Embryonic facial prominence (tissue), 1 donor: ENCODE results near the gene CNIH2.
"Not testable (repeated sequence)": the region's sequence is repeated elsewhere in the genome, so short reads cannot be mapped to it uniquely, and the experiment has no call there.

ENCODE experiments used
- DNase-seq: peaks from one replicate; pipeline ENCODE4 v3.0.0-alpha.2; 2016; ENCODE audit errors: extremely low spot score

The CNIH2 gene

DNA sequence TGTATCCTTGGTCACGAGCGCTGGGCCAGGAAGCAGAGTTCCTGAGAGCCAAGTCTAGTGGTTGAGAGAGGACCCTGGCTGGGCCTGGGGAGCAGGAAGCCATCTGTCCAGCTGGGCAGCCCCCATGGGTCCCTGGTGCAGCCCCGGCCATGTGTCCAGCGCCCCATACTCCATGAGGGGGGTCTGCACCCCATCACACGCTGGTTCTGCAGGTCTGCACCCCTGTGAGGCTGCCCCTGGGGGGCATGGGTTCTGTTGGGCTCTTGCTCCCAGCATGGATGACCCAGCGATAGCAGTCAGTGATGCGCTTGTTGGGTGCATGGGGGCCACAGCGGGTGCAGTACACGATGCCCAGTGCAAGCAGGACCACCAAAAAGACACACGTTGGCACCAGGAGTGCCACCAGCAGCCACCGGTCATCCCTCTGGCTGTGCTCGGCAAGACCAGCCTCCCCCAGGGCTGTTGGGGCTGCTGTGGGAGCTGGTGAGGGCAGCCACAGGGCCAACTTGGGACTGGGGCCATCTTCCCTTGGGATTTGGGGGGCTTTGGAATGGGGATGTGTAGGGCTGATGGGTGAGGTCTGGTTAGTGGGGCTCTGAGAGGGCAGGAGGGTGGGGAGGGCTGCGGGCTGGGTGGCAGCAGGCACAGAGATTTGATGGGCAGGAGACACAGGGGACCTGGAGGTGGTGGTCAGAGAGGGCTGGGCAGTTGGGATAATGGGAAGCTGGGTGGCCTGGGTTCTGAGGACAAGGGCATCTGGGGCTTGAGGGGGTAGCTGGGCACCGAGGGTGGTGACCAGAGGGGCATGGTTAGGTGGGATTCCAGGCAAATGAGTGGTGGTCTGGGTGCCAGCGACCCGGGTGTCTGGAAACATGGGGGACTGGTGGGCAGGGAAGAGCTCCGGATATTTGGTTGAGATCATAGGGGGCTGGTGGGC is 36.9 kb downstream of the CNIH2 start:
- no peak for DNase-seq

DNA sequence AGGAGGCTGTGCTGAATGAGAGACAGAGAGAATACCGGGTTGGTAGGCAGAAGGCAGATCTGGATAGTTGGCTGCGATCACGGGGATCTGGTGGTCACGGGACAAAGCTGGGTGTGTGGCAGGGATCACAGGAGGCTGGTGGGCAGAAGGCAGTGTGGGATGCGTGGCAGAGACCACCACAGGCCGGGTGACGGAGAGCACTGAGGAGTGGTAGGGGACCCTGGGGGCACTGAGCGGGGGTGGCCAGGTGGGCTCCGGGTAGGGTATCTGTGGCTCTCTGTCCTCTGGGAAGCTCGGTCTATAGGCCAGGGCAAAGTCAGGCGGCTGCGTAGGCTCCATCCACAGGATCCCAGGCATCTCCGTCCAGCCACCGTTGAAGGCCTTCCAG is 37.5 kb downstream of the CNIH2 start:
- no peak for DNase-seq

DNA sequence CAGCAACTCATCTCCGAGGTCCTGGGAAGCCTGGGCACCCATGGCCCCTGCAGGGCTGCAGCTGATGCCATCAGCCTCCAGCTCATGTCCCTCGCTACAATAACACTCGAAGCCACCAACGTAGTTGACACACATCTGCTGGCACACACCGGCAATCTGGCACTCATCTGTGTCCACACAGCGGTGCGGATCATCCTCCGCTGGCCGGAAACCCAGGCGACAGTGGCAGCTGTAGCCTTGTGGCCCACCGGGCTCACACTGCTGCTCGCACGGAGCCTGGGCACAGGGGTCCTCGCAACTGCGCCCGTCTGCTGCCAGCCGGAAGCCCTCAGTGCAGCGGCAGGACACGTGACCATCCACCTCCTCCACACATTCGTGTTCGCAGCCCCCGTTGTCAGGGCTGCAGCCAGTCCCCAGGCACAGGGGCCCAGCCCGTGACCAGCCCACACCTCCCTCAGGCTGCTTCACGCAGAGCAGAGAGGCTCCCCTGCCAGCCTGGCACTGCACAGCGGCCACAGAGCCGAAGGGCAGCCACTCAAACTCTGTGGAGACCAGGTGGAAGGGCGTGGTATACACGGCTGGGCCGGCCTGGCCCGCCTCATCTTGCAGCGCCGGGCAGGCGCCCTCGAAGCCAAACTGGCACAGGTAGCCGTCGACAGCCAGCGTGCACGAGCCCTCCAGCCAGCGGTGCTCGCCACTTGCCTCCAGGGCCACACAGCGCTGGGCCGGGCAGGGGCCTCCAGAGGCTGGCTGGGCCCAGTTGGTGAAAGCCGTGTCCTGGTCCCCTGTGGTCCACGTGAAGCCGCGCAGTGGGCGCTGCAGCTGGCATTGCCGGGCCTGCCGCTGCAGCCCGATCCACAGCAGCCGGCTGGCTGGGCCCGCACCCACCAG is 38.2 kb downstream of the CNIH2 start:
- no peak for DNase-seq

DNA sequence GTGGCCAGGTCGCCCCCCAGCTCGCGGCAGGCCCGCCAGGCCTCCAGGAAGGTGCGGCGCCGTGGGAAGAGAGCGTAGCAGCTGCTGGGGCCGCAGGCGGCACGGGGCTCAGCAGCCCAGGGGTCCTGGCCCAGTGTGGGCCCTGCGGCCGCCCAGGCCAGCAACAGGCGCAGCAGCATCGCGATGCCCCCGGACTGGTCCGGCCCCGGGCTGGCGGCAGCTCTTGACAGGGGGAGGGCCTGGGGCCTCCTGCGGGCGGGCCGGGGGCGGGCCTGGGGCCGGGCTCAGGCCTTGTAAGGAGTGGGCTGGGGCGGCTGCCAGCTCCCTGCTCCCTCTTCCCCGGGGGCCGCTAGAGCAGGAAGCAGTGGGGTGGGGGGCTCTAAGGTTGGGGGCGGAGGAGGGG is 38.9 kb downstream of the CNIH2 start, which contains the start of gene CD248:
Gene CD248, minus strand, starts transcription at position 196 of the 403 bp plus-strand sequence. Its CDS starts 17 bp downstream, at position 179.
- DNase-seq, result no peak

DNA sequence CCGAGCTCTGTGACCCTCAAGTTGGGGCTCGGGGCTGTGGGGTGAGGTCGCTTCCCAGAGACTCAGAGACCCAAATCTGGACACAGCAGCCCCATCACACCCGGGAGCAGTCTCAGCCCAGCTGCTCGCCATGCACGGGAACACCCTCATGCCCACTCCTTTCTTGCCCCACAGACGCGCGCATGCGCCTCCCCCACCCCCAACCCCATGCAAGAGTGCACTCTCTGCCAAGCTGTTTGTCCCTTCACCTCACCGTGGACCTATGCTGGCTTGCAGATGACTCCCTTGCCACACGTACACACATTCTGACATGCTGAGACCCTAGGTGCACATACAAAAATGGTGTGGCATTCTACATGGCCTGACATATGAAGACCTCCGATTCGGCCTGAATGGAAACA is 39.3 kb downstream of the CNIH2 start:
- DNase-seq, result no peak

DNA sequence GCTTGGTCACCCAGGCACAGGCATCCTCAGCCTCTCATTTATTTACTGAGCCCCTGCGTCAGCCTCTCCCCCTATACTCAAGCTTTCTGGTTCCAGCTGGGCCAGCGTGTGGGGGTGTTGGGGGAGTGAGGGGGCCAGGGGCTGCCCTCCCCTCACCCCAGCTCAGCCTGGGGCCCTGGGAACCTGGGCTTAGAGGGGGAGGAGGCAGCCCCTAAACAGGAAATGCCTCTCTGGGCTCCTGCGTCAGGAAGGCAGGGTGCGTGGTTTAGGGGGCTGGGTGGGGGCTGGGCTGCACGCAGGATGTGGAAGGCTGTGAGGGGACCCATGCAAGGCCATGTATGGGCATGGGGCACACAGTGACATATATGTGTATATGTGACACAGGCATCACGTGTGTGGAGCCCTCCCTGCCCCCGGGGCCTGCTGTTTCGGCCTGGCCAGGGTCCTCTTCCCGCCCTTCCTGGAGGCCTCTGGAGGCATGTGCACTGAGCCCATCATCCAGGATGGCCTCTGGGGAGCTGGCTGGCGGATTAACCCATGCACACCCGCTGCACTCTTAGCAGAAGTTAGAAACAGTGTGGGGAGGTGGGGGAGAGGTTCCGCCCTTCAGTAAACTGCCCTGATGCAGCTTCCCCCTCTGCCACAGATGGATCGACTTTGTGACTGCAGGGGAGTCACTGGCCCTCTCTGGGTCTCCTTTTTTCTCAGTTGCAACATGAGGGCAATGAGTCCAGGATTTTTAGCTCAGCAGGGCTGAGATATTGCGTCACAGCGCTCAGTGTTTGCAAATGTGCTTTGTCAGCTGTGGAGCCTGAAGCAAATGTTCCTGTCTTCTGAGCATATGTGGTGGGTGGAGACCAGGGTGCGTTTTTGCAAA is 40.0 kb downstream of the CNIH2 start:
- peak; percentile 38 for DNase-seq

DNA sequence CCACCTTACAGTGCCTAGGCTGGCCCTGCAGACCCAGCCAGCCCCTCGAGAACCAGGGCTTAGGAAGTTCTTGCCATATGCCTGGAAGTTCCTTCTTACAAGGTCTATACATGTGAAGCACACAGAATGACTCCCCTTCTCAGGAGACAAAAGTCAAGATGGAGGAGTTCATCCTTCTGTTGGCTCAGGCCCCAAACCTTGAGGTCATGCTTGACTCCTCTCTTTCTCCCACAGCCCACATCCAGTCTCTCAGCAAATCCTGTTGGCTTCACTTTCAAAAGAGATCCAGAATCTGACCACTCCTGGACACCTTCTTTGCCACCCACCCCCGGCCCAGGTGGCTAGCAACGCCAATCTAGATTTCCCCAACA is 40.6 kb downstream of the CNIH2 start:
- no peak for DNase-seq

DNA sequence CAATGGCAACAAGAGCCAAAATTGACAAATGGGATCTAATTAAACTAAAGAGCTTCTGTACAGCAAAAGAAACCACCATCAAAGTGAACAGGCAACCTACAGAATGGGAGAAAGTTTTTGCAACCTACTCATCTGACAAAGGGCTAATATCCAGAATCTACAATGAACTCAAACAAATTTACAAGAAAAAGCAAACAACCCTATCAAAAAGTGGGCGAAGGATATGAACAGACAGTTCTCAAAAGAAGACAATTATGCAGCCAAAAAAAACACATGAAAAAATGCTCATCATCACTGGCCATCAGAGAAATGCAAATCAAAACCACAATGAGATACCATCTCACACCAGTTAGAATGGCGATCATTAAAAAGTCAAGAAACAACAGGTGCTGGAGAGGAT is 42.3 kb downstream of the CNIH2 start:
- DNase-seq, result not testable (repeated sequence)

DNA sequence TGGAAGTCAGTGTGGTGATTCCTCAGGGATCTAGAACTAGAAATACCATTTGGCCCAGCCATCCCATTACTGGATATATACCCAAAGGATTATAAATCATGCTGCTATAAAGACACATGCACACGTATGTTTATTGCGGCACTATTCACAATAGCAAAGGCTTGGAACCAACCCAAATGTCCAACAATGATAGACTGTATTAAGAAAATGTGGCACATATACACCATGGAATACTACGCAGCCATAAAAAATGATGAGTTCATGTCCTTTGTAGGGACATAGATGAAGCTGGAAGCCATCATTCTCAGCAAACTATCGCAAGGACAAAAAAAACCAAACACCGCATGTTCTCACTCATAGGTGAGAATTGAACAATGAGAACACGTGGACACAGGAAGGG is 42.8 kb downstream of the CNIH2 start:
- DNase-seq, result not testable (repeated sequence)

DNA sequence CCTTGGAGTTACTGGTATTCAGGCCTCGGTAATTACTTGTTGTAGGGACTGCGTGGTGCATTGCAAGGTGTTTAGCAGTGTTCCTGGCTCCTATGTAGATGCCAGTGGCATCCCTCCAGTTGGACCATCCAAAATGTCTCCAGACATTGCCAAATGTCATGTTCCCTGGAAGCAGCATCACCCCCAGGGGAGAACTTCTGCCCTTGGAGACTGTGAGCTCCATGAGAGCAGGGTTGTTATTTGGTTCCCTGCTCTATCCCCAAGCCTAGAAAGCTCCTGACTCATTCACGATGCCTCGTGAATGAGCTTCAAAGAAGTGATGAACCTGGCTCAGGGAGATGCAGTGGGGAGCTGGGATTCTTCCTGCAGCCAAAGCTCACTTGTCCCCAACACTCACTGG is 43.6 kb downstream of the CNIH2 start:
- no peak for DNase-seq

DNA sequence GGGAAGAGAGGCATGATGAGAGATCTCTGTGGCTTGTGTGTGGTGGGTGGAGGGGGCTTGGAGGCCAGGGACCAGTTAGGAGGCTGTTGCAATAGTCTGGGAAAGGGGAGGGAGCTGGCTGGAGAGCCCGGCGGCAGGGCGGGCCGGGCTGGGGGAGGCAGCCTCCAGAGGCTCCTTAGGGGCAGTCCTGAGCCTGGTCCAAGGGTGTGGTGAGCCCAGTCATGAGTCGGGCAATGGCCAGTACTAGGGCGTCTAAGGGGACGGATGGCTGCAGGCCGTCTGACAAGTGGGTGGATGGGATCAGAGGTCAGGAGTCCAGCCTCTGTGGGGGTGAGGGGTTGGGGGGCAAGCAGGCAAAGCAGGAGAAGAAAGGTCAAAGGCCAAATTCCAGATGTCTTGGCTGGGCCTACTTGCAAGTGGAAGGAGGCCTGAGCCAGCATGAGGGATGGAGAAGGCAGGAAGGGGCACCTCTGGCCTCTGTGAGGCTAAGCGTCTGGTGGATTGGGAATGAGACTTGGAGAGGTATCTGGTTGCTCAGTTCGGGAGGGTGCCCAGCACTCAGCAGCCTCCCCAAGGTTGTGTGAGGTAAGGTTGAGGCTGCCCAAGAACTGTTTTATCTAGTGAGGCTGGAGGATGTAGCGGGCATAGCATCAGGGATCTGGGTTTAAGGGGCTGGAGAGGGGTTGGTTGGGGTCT is 44.9 kb downstream of the CNIH2 start:
- DNase-seq, result no peak

DNA sequence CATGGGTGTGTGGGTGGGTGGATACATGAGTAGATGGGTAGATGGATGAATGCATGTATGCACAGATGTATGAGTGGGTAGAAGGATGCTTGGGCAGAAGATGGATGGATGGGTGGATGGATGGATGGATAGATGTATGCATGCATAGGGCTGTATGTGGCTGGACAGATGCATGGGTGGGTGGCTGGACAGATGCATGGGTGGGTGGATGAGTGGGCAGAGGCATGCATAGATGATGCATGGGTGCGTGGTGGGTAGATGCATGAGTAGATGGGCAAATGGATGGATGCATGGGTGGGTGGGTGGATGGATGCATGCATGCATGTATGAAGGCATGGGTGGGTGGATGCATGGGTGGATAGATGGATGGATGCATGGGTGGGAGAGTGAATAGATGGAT is 45.7 kb downstream of the CNIH2 start:
- no peak for DNase-seq

DNA sequence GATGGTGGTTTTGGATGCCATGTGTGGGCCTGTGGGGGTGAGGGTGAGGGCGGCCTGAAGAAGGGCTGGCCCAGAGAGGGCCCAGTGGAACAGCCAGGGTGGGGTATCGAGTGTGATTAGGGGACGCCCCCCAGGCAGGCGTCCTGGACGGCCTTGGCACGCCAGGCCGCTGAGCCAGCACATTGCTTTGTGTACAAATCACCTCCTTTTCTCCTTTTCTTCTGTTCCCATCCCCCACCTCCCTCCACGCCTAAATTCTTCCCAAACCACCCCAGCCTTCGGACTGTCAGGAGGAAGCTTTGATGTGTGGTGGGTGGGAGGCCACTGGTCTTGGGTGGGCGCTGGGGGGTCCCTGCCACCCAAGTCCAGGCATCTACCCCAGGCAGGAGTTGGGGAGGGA is 46.7 kb downstream of the CNIH2 start:
- DNase-seq, result no peak

DNA sequence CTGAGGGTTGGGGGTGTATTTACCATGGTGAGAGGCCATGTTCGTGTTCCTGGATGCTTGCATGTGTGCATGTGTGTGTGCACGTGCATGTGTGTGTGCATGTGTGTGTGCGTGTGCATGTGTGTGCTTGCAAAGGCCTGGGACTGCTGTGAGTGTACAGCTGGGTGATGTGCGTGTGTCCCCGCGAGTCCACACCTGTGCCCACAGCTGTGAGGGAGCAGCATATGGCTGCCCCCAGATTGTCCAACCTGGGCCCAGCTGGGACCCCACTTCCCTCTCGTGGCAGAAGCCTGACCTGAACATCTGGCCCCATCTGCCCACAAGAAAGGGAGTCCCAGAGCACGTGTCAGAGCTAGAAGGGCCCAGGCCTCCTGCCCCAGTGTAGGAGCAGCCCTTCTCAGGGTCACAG is 47.3 kb downstream of the CNIH2 start:
- DNase-seq, result no peak

DNA sequence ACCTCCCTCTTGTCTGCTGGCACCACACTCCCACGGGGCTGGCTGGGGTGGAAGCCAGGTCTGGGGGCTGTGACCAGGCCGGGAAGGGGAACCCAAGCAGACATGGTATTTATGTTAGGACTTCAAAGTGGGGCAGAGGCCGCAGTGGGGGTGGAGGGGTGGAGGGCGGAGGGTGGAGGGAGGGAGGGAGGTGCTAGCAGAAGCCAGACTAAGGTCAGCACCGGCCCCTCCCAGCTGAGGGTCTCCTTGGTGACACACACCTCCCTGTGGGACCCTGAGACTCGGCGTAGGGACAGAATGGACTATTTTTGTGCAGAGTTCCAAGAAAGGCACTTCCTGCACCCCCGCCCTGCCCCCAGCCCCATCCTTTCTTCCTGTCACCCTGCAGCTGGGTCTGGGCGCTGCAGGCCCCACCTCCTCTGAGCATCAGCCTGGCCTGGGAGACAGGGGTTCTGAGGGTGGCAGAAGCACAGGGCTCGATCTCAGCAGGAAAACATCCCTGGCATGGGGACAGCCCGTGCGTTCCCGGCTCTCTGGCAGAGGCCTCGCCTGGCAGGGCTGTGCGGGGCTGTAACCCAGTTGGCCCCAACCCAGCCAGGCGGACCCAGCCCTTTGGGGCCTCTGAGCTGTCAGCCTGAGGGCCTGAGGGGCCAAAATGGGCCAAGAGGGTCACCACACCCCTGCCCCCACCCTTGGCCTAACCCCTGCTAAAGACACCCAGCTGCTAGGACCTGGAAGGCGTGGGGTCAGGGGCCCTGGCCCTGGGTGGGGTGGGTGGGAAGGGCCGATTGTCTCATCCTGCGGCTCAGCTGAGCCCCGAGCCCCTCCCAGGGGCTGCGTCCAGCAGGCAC is 48.5 kb downstream of the CNIH2 start:
- DNase-seq, result no peak

DNA sequence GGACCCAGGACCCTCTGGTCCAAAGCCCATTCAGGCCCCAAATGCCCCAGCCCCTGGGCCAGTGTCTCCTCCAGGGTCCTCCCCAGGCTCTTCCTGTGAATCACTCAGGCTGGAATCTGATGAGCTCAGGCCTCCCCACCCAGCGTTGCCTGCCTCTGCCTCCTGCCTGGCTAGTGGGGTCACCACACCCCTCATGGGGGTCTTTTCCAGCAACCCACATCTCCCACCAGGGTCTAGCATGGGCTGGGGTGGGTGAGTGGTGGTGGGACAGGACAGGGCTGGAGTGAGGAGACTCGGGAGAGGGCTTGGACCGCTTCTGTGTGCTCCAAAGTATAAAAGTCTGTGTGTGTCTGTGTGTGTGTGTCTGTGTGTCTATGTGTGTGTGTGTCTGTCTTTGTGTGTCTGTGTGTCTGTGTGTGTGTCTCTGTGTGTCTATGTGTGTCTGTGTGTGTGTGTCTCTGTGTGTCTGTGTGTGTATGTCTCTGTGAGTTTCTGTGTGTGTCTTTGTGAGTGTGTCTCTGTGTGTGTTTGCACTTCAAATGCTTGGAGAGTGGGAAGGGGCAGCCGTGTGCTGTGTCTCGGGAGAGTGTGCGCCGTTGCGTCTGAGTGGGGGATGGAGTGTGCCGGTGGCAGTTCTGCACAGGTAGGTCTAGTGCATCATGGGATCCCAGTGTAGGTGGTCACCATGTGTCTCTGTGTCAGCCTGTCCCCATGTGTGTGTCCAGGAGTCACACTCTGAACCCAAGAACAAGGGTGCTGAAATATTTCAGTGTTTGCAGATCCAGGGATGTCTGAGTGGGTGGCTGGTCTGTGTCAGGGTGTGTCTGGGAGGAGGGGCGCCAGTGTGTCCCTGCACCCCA is 49.4 kb downstream of the CNIH2 start:
- DNase-seq, result no peak

DNA sequence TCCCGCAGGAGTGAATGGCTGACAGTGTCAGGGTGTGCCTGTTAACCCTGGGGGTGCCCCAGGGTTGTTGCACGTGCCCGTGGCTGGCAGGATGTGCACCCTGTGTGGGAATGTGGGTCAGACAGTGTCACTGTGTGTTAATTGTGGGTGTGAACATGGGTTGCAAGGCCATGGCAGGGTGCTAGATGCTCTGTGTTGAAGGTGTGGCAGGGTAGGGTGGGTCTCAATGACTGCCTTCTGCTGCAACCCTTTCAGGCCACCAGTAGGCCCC is 50.0 kb downstream of the CNIH2 start:
- DNase-seq, result no peak

DNA sequence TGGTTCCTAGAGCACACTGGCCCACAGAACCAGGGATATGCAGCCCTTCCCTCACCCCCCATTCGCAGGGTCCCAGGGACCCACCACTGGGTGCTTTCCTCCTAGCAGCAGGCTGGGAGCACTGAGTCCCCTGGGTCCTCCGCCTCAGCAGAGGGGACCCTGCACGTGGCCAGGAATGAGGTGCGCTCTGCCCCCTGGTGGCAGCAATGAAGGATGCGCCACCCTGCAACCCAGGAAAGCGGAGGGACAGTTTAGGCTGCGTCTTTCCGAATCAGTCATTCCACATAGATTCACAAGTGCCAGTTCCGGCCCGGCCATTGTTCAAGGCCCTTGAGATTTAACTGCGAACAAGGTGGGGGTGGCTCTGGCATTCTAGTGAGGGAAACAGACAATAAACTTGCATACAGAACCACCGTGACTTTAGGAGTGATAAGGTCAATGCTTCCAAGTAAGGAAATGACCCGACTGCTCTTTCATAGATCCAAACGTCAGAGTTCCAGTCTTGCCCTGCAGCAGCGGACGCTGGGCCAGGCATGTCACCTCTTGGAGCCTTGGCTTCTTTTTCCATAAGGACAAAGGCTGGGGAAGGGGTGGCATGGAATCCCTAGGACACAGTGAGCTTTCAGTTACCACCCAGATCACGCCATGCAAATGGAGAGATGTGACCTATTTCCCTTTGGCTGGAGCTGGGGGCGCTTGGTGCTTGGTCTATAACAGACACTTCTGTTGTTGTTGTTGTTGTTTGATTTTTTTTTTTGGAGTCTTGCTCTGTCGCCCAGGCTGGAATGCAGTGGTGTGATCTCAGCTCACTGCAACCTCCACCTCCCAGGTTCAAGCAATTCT is 50.5 kb downstream of the CNIH2 start:
- DNase-seq, result no peak
